NB4 (cell line): ENCODE measurements around the gene GRIN3B.

Experiments used
- CTCF ChIP-seq: IDR thresholded peaks from one replicate; pipeline ENCODE4 v1.5.1; 2012; ENCODE audit warnings: low read depth, low read length
- MAX ChIP-seq: IDR thresholded peaks from 2 replicates; pipeline ENCODE4 v1.6.1; 2011; ENCODE audit warnings: low read depth, low read length
- MYC ChIP-seq: IDR thresholded peaks from 2 replicates; pipeline ENCODE4 v1.6.1; 2011; ENCODE audit warnings: low read depth, low read length
- POLR2A ChIP-seq: IDR thresholded peaks from 2 replicates; pipeline ENCODE4 v1.6.1; 2011; ENCODE audit warnings: mild to moderate bottlenecking; ENCODE audit not compliant: insufficient read length; ENCODE audit errors: extremely low read depth

- TF ChIP-seq CTCF (no peak), POLR2A (no peak), MAX (no peak), MYC (no peak)
Measured at GRCh38 chr19:964116-964520, 36.1 kb upstream of the GRIN3B start.
